GM12878 (cell line): ENCODE data around the gene MDFI. TPM values are rescaled to one million over a fixed set of nuclear protein-coding genes. Genes with fewer than 3 reads are reported as not detected.

Experiments
- ATAC-seq: fragments of 200-7000 bp; cut with Tn5 transposase; 3 replicates; pipeline ENCODE4 v1.9.1; 2020; ENCODE audit warnings: mild to moderate bottlenecking, moderate library complexity
- BruUV-seq: library from RNA; stranded (reverse); fragments of 400-500 nt; replicated peaks from 2 replicates; lab custom pipeline; 2021; lab: Mats Ljungman, UMichigan
- CTCF ChIA-PET: fragments of 300-600 bp; sonication (Branson Sonifier 250); formaldehyde crosslinking; extraction: SDS; loops from one replicate; lab custom pipeline; 2021; ENCODE audit warnings: inconsistent platforms; lab: Yijun Ruan, JAX
- POLR2A ChIA-PET: fragments of 350-600 bp; formaldehyde crosslinking; extraction: SDS; loops from one replicate; lab custom pipeline; 2021; ENCODE audit warnings: inconsistent platforms; lab: Charles Lee
- RAD21 ChIA-PET: fragments of 300-600 bp; sonication (Branson Sonifier 250); formaldehyde crosslinking; loops from one replicate; lab custom pipeline; 2023; ENCODE audit warnings: antibody characterized with exemption; ENCODE audit not compliant: unreplicated experiment; lab: Charles Lee
- SMC1A ChIA-PET: fragments of 300-600 bp; sonication (Branson Sonifier 250); formaldehyde crosslinking; loops from one replicate; lab custom pipeline; 2023; ENCODE audit not compliant: unreplicated experiment, uncharacterized antibody; lab: Charles Lee
- DNase-seq: peaks from one replicate; pipeline ENCODE4 v3.0.0-alpha.2; 2011; ENCODE audit warnings: low read depth, low spot score
- FAIRE-seq: peaks from 3 replicates; lab custom pipeline; 2011; peaks lifted over from hg19 to GRCh38; lab: Jason Lieb, UNC
- H2AFZ ChIP-seq: 2 replicates; pipeline ENCODE4 v1.6.0; 2011; ENCODE audit warnings: low read depth, low read length, control low read depth; ENCODE audit not compliant: control insufficient read depth
- H3K27ac ChIP-seq: 2 replicates; pipeline ENCODE4 v1.5.1; 2011; ENCODE audit warnings: control low read depth; ENCODE audit not compliant: control insufficient read depth, insufficient read depth
- H3K27me3 ChIP-seq, 2 experiments: replicated peaks in 1 of 2; 2 replicates each; pipeline versions ENCODE4 v1.6.0 to v1.6.1; 2011; ENCODE audit warnings: low read length in 1 of 2; ENCODE audit not compliant: control insufficient read depth in 2 of 2, insufficient read depth in 2 of 2
- H3K36me3 ChIP-seq, 2 experiments: 2 replicates each; pipeline ENCODE4 v1.5.1; 2011; ENCODE audit warnings: low read length in 1 of 2; ENCODE audit not compliant: control insufficient read depth in 2 of 2, insufficient read depth in 2 of 2
- H3K4me1 ChIP-seq: 2 replicates; pipeline ENCODE4 v1.6.1; 2011; ENCODE audit warnings: mild to moderate bottlenecking, low read length, moderate library complexity, mixed read lengths; ENCODE audit not compliant: control insufficient read depth, insufficient read depth
- H3K4me2 ChIP-seq: 2 replicates; pipeline ENCODE4 v1.6.0; 2011; ENCODE audit warnings: control low read depth; ENCODE audit not compliant: control insufficient read depth, insufficient read depth
- H3K4me3 ChIP-seq: fragments of 200-600 bp; sonication (generic); 2 replicates; pipeline ENCODE4 v1.5.1; 2016
- H3K79me2 ChIP-seq: 2 replicates; pipeline ENCODE4 v1.6.0; 2011; ENCODE audit warnings: low read length; ENCODE audit not compliant: control insufficient read depth, insufficient read depth
- H3K9ac ChIP-seq: 2 replicates; pipeline ENCODE4 v1.8.0; 2011; ENCODE audit warnings: low read length, control low read depth, mixed read lengths; ENCODE audit not compliant: control insufficient read depth, insufficient read depth
- H3K9me3 ChIP-seq: replicated peaks from 3 replicates; pipeline ENCODE4 v1.5.1; 2011; ENCODE audit warnings: mild to moderate bottlenecking, low read length; ENCODE audit not compliant: control insufficient read depth, insufficient read depth
- H4K20me1 ChIP-seq: 2 replicates; pipeline ENCODE4 v1.6.0; 2011; ENCODE audit not compliant: control insufficient read depth, insufficient read depth
- CBX5 ChIP-seq: sonication (generic); IDR thresholded peaks from 2 replicates; pipeline ENCODE4 v1.6.1; 2016; ENCODE audit warnings: low read depth, moderate library complexity, mild to moderate bottlenecking, inconsistent platforms
- EGR1 ChIP-seq, 2 experiments: IDR thresholded peaks; 1 replicate in 1 of 2; 2 replicates in 1 of 2; pipeline ENCODE4 v1.6.1; 2011 to 2012; ENCODE audit warnings: low read depth in 2 of 2, low read length in 2 of 2, borderline replicate concordance in 1 of 2, mild to moderate bottlenecking in 1 of 2, moderate library complexity in 1 of 2
- ELK1 ChIP-seq: IDR thresholded peaks from 2 replicates; pipeline ENCODE4 v1.6.1; 2012; ENCODE audit warnings: low read depth, low read length, improper control_type of control experiment
- FOS ChIP-seq: IDR thresholded peaks from 3 replicates; pipeline ENCODE4 v1.6.1; 2011; ENCODE audit warnings: borderline replicate concordance; ENCODE audit not compliant: insufficient read length; ENCODE audit errors: extremely low read depth
- GATAD2B ChIP-seq: fragments of 450-650 bp; conservative IDR thresholded peaks from 2 replicates; pipeline ENCODE4 v1.6.1; 2017; ENCODE audit warnings: low read depth, mild to moderate bottlenecking, moderate library complexity
- NR2C1 ChIP-seq: fragments of 450-650 bp; IDR thresholded peaks from 2 replicates; pipeline ENCODE4 v1.6.1; 2017; ENCODE audit warnings: antibody characterized with exemption, mild to moderate bottlenecking, moderate library complexity
- NR2F1 ChIP-seq: fragments of 450-650 bp; conservative IDR thresholded peaks from 2 replicates; pipeline ENCODE4 v1.6.1; 2017; ENCODE audit warnings: mild to moderate bottlenecking
- SMC3 ChIP-seq: IDR thresholded peaks from 2 replicates; pipeline ENCODE4 v1.6.1; 2011; ENCODE audit warnings: low read length, improper control_type of control experiment, borderline replicate concordance
- TCF7 ChIP-seq: IDR thresholded peaks from 2 replicates; pipeline ENCODE4 v1.6.1; 2014; ENCODE audit warnings: antibody characterized with exemption, borderline replicate concordance
- ZNF24 ChIP-seq: fragments of 450-650 bp; IDR thresholded peaks from 2 replicates; pipeline ENCODE4 v1.6.1; 2017; ENCODE audit warnings: antibody characterized with exemption, mild to moderate bottlenecking
- ZNF274 ChIP-seq: IDR thresholded peaks from one replicate; pipeline ENCODE4 v1.8.0; 2011; ENCODE audit not compliant: insufficient read length, insufficient read depth
- ZNF687 ChIP-seq: fragments of 450-650 bp; IDR thresholded peaks from 2 replicates; pipeline ENCODE4 v1.6.1; 2017; ENCODE audit warnings: mild to moderate bottlenecking, moderate library complexity
- WGBS: methylation state at CpG from one replicate; pipeline ENCODE4 v1.1.6; 2016; ENCODE audit warnings: low lambda C conversion rate; ENCODE audit not compliant: insufficient replicate concordance, insufficient coverage; ENCODE audit errors: missing lambda C conversion rate; 5-methylcytosine and 5-hydroxymethylcytosine counted together
- in situ Hi-C: fragments of 300-500 bp; cut with MboI; formaldehyde crosslinking; loops from 9 replicates; pipeline ENCODE4 v1.14.3; 2018; ENCODE audit warnings: mixed read lengths
- intact Hi-C: fragments of 100-400 bp; cut with micrococcal nuclease; formaldehyde crosslinking; loops from one replicate; pipeline ENCODE4 v1.14.2; 2022; ENCODE audit not compliant: unreplicated experiment
- polyA plus RNA-seq, 11 experiments: library from polyadenylated mRNA; depleted of rRNA in 4 of 11; unstranded in 6 of 11; stranded (reverse) in 5 of 11; fragments of >200 nt; fragmentation: Nextera tagmentation in 4 of 11; fragmentation: Illumina TruSeq in 1 of 11; extraction: Ambion mirVana in 4 of 11; extraction: Trizol in 1 of 11; gene quantifications; 1 replicate in 1 of 11; 2 replicates in 10 of 11; pipeline versions ENCODE4 v1.2.1 to v1.2.3, GENCODE V29; 2011 to 2016; ENCODE audit warnings: inconsistent platforms in 2 of 11, missing spikeins in 2 of 11, low read depth in 1 of 11
- total RNA-seq, 4 experiments: library from RNA; depleted of rRNA in 3 of 4; stranded (reverse); fragments of >200 nt in 3 of 4; fragmentation: Illumina TruSeq in 1 of 4; extraction: Trizol in 1 of 4; gene quantifications; 2 replicates each; pipeline versions ENCODE4 v1.2.1 to v1.2.3, GENCODE V29; 2013 to 2021

The MDFI gene
- total and polyA plus RNA-seq, 10 of the 15 experiments (the other 5 are each of a cell fraction or from before 2014, with no cell fraction given) = not detected

DNA sequence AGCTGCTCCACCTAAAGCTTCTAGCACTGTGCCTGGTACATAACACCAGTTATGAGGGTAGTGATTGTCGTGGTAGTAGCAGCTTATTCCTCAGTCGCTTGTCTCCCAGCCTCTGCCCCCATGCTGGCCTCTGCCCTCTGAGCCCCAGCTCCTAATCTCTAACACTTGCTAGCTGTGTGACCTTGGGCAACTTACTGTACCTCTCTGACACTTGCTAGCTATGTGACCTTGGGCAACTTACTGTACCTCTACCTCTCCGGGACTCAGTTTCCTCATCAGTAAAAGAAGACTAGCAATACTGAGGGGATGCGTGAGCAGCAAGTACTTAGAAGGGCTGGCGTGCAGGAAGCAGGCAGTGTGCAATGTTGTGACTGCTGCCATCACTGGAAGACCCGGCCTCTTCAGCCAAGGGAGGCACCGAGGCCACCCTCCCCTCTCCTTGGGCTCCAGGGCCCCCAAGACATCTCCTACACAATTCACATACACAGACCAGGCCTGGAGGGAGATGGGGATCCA, 9.9 kb downstream of the MDFI start (continued):
- TF ChIP-seq NR2F1 (no peak), ZNF24 (no peak)

DNA sequence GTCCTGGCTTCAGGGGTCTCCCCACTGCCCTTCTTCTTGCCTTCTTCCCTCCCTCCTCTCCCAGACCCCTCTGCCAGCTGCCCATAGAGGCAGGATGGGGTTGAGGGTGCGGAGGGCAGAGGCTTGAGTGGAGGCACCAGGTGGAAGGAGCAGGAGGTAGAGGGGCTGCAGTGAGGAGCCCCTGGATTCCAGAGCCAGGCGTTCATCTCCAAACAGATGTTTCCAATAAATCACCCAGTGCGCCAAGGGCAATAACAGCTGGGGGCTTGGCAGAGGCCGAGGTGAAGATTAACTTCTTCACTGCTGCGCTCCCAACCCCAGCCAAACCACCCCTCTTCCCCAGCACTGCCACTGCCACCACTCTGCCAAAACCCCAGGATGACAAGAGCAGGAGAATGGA, 10.7 kb downstream of the MDFI start:
- Histone ChIP-seq H3K4me2 (no peak overlapping the region), H3K27ac (no peak overlapping the region), H3K4me3 (no peak overlapping the region), H3K9ac (no peak overlapping the region), H3K79me2 (no peaks in the 10 kb centered on the region), H3K27me3 (peaks cover 0 to 1% of the 10 kb centered on the region in 2 experiments; a peak in 3 of 4 replicates), H4K20me1 (no peaks in the 10 kb centered on the region), H3K4me1 (no peaks in the 10 kb centered on the region), H3K9me3 (no peaks in the 10 kb centered on the region)
- DNase-seq (no peak), FAIRE-seq (no peak), ATAC-seq (no peak)
- in situ Hi-C loops = no loop called here
- CTCF ChIA-PET = no interaction called here
- POLR2A ChIA-PET = no interaction called here
- RAD21 ChIA-PET = no interaction called here
- SMC1A ChIA-PET = no interaction called here
- BruUV-seq = no TSS peak
- intact Hi-C loops = no loop called here
- TF ChIP-seq ZNF274 (no peak), CBX5 (no peak), ZNF687 (no peak), SMC3 (no peak), GATAD2B (no peak), ELK1 (no peak), TCF7 (no peak), NR2C1 (no peak), NR2F1 (no peak), FOS (no peak), EGR1 (IDR thresholded peaks at IDR 0.05; ENCODE audit: borderline replicate concordance in 1 of 2, low read depth in 2 of 2, low read length in 2 of 2) (no peak)
- TF ChIP-seq, all 136 proteins: peak for 0
- 43% methylated on average over 5 of the region's 5 CpGs for WGBS
- H3K36me3 ChIP-seq = no peaks in the 10 kb centered on the region
- H2AFZ ChIP-seq = no peak overlapping the region
